GM23338 (cell line): ENCODE measurements around the gene DNAH8. TPM values are rescaled to one million over a fixed set of nuclear protein-coding genes. Genes with fewer than 3 reads are reported as not detected.

Experiments used
- ATAC-seq: fragments of 200-7000 bp; cut with Tn5 transposase; 3 replicates; pipeline ENCODE4 v1.9.1; 2020
- DNase-seq: peaks from one replicate; pipeline ENCODE4 v3.0.0-alpha.2; 2015; ENCODE audit warnings: low spot score
- H2AFZ ChIP-seq: fragments of 200-600 bp; sonication (generic); 2 replicates; pipeline ENCODE4 v1.8.0; 2016; ENCODE audit warnings: antibody characterized with exemption, mild to moderate bottlenecking, moderate library complexity
- H3F3A ChIP-seq: fragments of 200-600 bp; sonication (generic); replicated peaks from 2 replicates; pipeline ENCODE4 v1.8.0; 2017; ENCODE audit warnings: antibody characterized with exemption, mixed run types, low read depth
- H3K27ac ChIP-seq: fragments of 200-600 bp; sonication (generic); 2 replicates; pipeline ENCODE4 v1.6.1; 2016; ENCODE audit warnings: low read depth
- H3K27me3 ChIP-seq: fragments of 200-600 bp; sonication (generic); 2 replicates; pipeline ENCODE4 v1.8.0; 2016; ENCODE audit warnings: mild to moderate bottlenecking, mixed run types, moderate library complexity; ENCODE audit not compliant: insufficient read depth
- H3K36me3 ChIP-seq: fragments of 200-600 bp; sonication (generic); 2 replicates; pipeline ENCODE4 v1.8.0; 2016; ENCODE audit warnings: mild to moderate bottlenecking; ENCODE audit not compliant: insufficient read depth
- H3K4me1 ChIP-seq: fragments of 200-600 bp; sonication (generic); 2 replicates; pipeline ENCODE4 v1.8.0; 2016; ENCODE audit warnings: mild to moderate bottlenecking, moderate library complexity; ENCODE audit not compliant: insufficient read depth
- H3K4me2 ChIP-seq: fragments of 200-600 bp; sonication (generic); 2 replicates; pipeline ENCODE4 v1.7.1; 2017; ENCODE audit warnings: mixed run types
- H3K4me3 ChIP-seq: fragments of 200-600 bp; sonication (generic); 2 replicates; pipeline ENCODE4 v1.6.1; 2016; ENCODE audit warnings: mixed run types
- H3K79me2 ChIP-seq: fragments of 200-600 bp; sonication (generic); replicated peaks from 2 replicates; pipeline ENCODE4 v1.8.0; 2017; ENCODE audit warnings: mild to moderate bottlenecking; ENCODE audit not compliant: insufficient read depth
- H3K9me2 ChIP-seq: fragments of 200-600 bp; sonication (generic); 2 replicates; pipeline ENCODE4 v1.8.0; 2017; ENCODE audit not compliant: insufficient read depth
- H4K20me1 ChIP-seq: fragments of 200-600 bp; sonication (generic); replicated peaks from 2 replicates; pipeline ENCODE4 v1.8.0; 2017; ENCODE audit warnings: mild to moderate bottlenecking; ENCODE audit not compliant: insufficient read depth
- H3K27ac Mint-ChIP-seq: 2 replicates; pipeline ENCODE4 v1.8.0; 2020; ENCODE audit warnings: inconsistent platforms, mild to moderate bottlenecking, moderate library complexity, mixed read lengths
- H3K27me3 Mint-ChIP-seq: 3 replicates; pipeline ENCODE4 v1.8.0; 2022; ENCODE audit warnings: low read depth, mild to moderate bottlenecking, moderate library complexity, mixed read lengths, inconsistent platforms; ENCODE audit not compliant: insufficient read depth, poor library complexity
- H3K36me3 Mint-ChIP-seq: 3 replicates; pipeline ENCODE4 v1.8.0; 2021; ENCODE audit warnings: low read depth, mild to moderate bottlenecking, inconsistent platforms, moderate library complexity, mixed read lengths
- H3K4me1 Mint-ChIP-seq: 3 replicates; pipeline ENCODE4 v1.8.0; 2020; ENCODE audit warnings: mild to moderate bottlenecking, inconsistent platforms, mixed read lengths
- H3K4me3 Mint-ChIP-seq: 3 replicates; pipeline ENCODE4 v1.8.0; 2021; ENCODE audit warnings: moderate library complexity, mild to moderate bottlenecking, inconsistent platforms, mixed read lengths
- H3K9me3 Mint-ChIP-seq: 3 replicates; pipeline ENCODE4 v1.8.0; 2020; ENCODE audit warnings: moderate library complexity, mild to moderate bottlenecking, inconsistent platforms, mixed read lengths
- CREB1 ChIP-seq: fragments of 250-450 bp; sonication (Bioruptor Pico); IDR thresholded peaks from 2 replicates; pipeline ENCODE4 v1.5.0; 2020; ENCODE audit warnings: low read depth, mild to moderate bottlenecking, moderate library complexity
- CTCF ChIP-seq, 2 experiments: fragments of 200-600 bp in 1 of 2; sonication (generic) in 1 of 2; conservative IDR thresholded peaks; 2 replicates each; pipeline versions ENCODE4 v1.5.1 to v1.6.1; 2016 to 2017; ENCODE audit warnings: antibody characterized with exemption in 2 of 2, low read depth in 2 of 2, mild to moderate bottlenecking in 2 of 2, moderate library complexity in 1 of 2
- POLR2AphosphoS5 ChIP-seq: IDR thresholded peaks from 2 replicates; pipeline ENCODE4 v1.6.1; 2016; ENCODE audit warnings: antibody characterized with exemption, low read depth
- ZNF331 ChIP-seq: fragments of 250-450 bp; sonication (Bioruptor Pico); IDR thresholded peaks from 2 replicates; pipeline ENCODE4 v1.5.0; 2020; ENCODE audit warnings: low read depth, mild to moderate bottlenecking, moderate library complexity
- ZNF462 ChIP-seq: fragments of 250-450 bp; sonication (Bioruptor Pico); IDR thresholded peaks from 2 replicates; pipeline ENCODE4 v1.5.0; 2020; ENCODE audit warnings: mild to moderate bottlenecking, moderate library complexity
- polyA plus RNA-seq: library from polyadenylated mRNA; unstranded; fragments of >200 nt; fragmentation: Nextera tagmentation; extraction: Ambion mirVana; gene quantifications from 2 replicates; pipeline ENCODE4 v1.2.1, GENCODE V29; 2016
- total RNA-seq: library from RNA; depleted of rRNA; stranded (reverse); fragments of >200 nt; shearing (Covaris generic); gene quantifications from 2 replicates; pipeline ENCODE4 v1.2.3, GENCODE V29; 2014

Gene DNAH8
- total and polyA plus RNA-seq, 2 experiments from 2014 or later = 0.02 TPM; not detected in 1

- no peak overlapping the region for H2AFZ ChIP-seq
- DNase-seq = no peak
These were observed 89.2 kb downstream of the DNAH8 start for GRCh38 chr6:38804358-38804757.

More at GRCh38 chr6:38804358-38804757, 89.2 kb downstream of the DNAH8 start:
- Histone ChIP-seq H3K9me2 (peaks cover 10% of the 10 kb centered on the region), H3K4me2 (no peak overlapping the region), H3K27me3 (no peaks in the 10 kb centered on the region), H4K20me1 (no peaks in the 10 kb centered on the region), H3F3A (no peaks in the 10 kb centered on the region), H3K27ac (no peak overlapping the region), H3K36me3 (no peaks in the 10 kb centered on the region), H3K4me1 (no peaks in the 10 kb centered on the region), H3K79me2 (no peaks in the 10 kb centered on the region), H3K4me3 (no peak overlapping the region)
- TF ChIP-seq ZNF331 (CRISPR knock-in tag) (no peak), POLR2AphosphoS5 (no peak), CREB1 (CRISPR knock-in tag) (no peak), ZNF462 (CRISPR knock-in tag) (no peak), CTCF (conservative IDR thresholded peaks at IDR 0.05; ENCODE audit: low read depth in 2 of 2) (no peak)
- Mint-ChIP-seq H3K36me3 (no peaks in the 10 kb centered on the region), H3K4me3 (no peak overlapping the region), H3K9me3 (no peaks in the 10 kb centered on the region), H3K27me3 (no peaks in the 10 kb centered on the region), H3K27ac (no peak overlapping the region), H3K4me1 (no peaks in the 10 kb centered on the region; the same call in 1 of the 3 replicates)
- ATAC-seq = peak; percentile 56; the same call in 2 of the 3 replicates
